Astrocyte (in vitro differentiated cells and primary cell): Measurements from ENCODE around the gene C9orf40. TPM values are rescaled to one million over a fixed set of nuclear protein-coding genes. Genes with fewer than 3 reads are reported as not detected.

Source experiments
- DNase-seq: peaks from one replicate; pipeline ENCODE4 v3.0.0-alpha.2; 2010; ENCODE audit warnings: low read depth
- FAIRE-seq: peaks from 2 replicates; lab custom pipeline; 2011; peaks lifted over from hg19 to GRCh38; lab: Jason Lieb, UNC
- H2AFZ ChIP-seq: 2 replicates; pipeline ENCODE4 v1.6.0; 2012; ENCODE audit warnings: low read depth, low read length, inconsistent platforms
- H3K27ac ChIP-seq: 2 replicates; pipeline ENCODE4 v1.5.1; 2011; ENCODE audit warnings: low read depth, low read length, inconsistent platforms
- H3K27me3 ChIP-seq: 2 replicates; pipeline ENCODE4 v1.6.0; 2011; ENCODE audit warnings: low read length, inconsistent platforms; ENCODE audit not compliant: insufficient read depth
- H3K36me3 ChIP-seq: 2 replicates; pipeline ENCODE4 v1.5.1; 2011; ENCODE audit warnings: low read length, inconsistent platforms; ENCODE audit not compliant: insufficient read depth
- H3K4me1 ChIP-seq: 2 replicates; pipeline ENCODE4 v1.5.1; 2011; ENCODE audit warnings: low read length, inconsistent platforms; ENCODE audit not compliant: insufficient read depth
- H3K4me2 ChIP-seq: 2 replicates; pipeline ENCODE4 v1.6.0; 2012; ENCODE audit warnings: low read length, inconsistent platforms
- H3K4me3 ChIP-seq: 2 replicates; pipeline ENCODE4 v1.5.1; 2011; ENCODE audit warnings: low read depth, mild to moderate bottlenecking, low read length, inconsistent platforms; ENCODE audit not compliant: insufficient read depth
- H3K79me2 ChIP-seq: 2 replicates; pipeline ENCODE4 v1.6.0; 2012; ENCODE audit warnings: mild to moderate bottlenecking, low read length, inconsistent platforms; ENCODE audit not compliant: insufficient read depth
- H3K9ac ChIP-seq: 2 replicates; pipeline ENCODE4 v1.6.0; 2012; ENCODE audit warnings: mild to moderate bottlenecking, low read length, inconsistent platforms
- H3K9me3 ChIP-seq: 2 replicates; pipeline ENCODE4 v1.5.1; 2012; ENCODE audit warnings: low read depth, mild to moderate bottlenecking, low read length, inconsistent platforms; ENCODE audit not compliant: insufficient read depth
- H4K20me1 ChIP-seq: 2 replicates; pipeline ENCODE4 v1.6.0; 2012; ENCODE audit warnings: low read length, inconsistent platforms; ENCODE audit not compliant: insufficient read depth
- H3K27ac Mint-ChIP-seq: one replicate; pipeline ENCODE4 v1.8.0; 2021; ENCODE audit warnings: mild to moderate bottlenecking, mixed read lengths; ENCODE audit not compliant: unreplicated experiment
- H3K27me3 Mint-ChIP-seq: one replicate; pipeline ENCODE4 v1.8.0; 2021; ENCODE audit warnings: low read depth, mixed read lengths; ENCODE audit not compliant: unreplicated experiment
- H3K36me3 Mint-ChIP-seq: one replicate; pipeline ENCODE4 v1.8.0; 2021; ENCODE audit warnings: low read depth, mixed read lengths; ENCODE audit not compliant: unreplicated experiment
- H3K4me1 Mint-ChIP-seq: one replicate; pipeline ENCODE4 v1.8.0; 2021; ENCODE audit warnings: low read depth, mixed read lengths; ENCODE audit not compliant: unreplicated experiment
- H3K4me3 Mint-ChIP-seq: one replicate; pipeline ENCODE4 v1.8.0; 2021; ENCODE audit warnings: mild to moderate bottlenecking, moderate library complexity, mixed read lengths; ENCODE audit not compliant: unreplicated experiment
- H3K9me3 Mint-ChIP-seq: one replicate; pipeline ENCODE4 v1.8.0; 2021; ENCODE audit warnings: mild to moderate bottlenecking, mixed read lengths; ENCODE audit not compliant: unreplicated experiment
- CTCF ChIP-seq: IDR thresholded peaks from 2 replicates; pipeline ENCODE4 v1.5.1; 2011; ENCODE audit warnings: low read depth, mild to moderate bottlenecking, inconsistent platforms, low read length, moderate library complexity; ENCODE audit not compliant: insufficient read depth
- EZH2 ChIP-seq: IDR thresholded peaks from 2 replicates; pipeline ENCODE4 v1.6.1; 2012; ENCODE audit warnings: mild to moderate bottlenecking, low read length, inconsistent platforms; ENCODE audit not compliant: insufficient read depth
- total RNA-seq: library from RNA; stranded (reverse); gene quantifications from 2 replicates; pipeline ENCODE4 v1.2.1, GENCODE V29; 2021

The C9orf40 gene
- total RNA-seq, 1 donor from 2014 or later = 5.4 TPM

GRCh38 chr9:74979844-74980243 lies 27.1 kb upstream of the C9orf40 start:
- no peak for DNase-seq
- H3K9me3 ChIP-seq = no peaks in the 10 kb centered on the region
- no peaks in the 10 kb centered on the region for H3K79me2 ChIP-seq
- H3K27me3 ChIP-seq = no peaks in the 10 kb centered on the region
- Mint-ChIP-seq H3K4me1 (no peaks in the 10 kb centered on the region), H3K4me3 (no peak overlapping the region), H3K9me3 (no peaks in the 10 kb centered on the region), H3K36me3 (peaks cover 10% of the 10 kb centered on the region), H3K27me3 (no peaks in the 10 kb centered on the region), H3K27ac (no peak overlapping the region)
- H3K27ac ChIP-seq = no peak overlapping the region
- H3K9ac ChIP-seq = no peak overlapping the region
- TF ChIP-seq EZH2 (no peak), CTCF (no peak)
- H3K4me1 ChIP-seq = no peaks in the 10 kb centered on the region
- no peaks in the 10 kb centered on the region for H4K20me1 ChIP-seq
- no peak for FAIRE-seq
- H3K4me3 ChIP-seq = no peak overlapping the region
- no peak overlapping the region for H3K4me2 ChIP-seq
- H2AFZ ChIP-seq = no peak overlapping the region
- no peaks in the 10 kb centered on the region for H3K36me3 ChIP-seq

- no peaks in the 10 kb centered on the region for H3K9me3 ChIP-seq
- no peak overlapping the region for H3K4me2 ChIP-seq
- Mint-ChIP-seq H3K4me3 (no peak overlapping the region), H3K27ac (no peak overlapping the region), H3K4me1 (no peaks in the 10 kb centered on the region), H3K27me3 (no peaks in the 10 kb centered on the region), H3K9me3 (peaks cover 3% of the 10 kb centered on the region), H3K36me3 (peaks cover 15% of the 10 kb centered on the region)
- no peaks in the 10 kb centered on the region for H3K36me3 ChIP-seq
- no peaks in the 10 kb centered on the region for H3K79me2 ChIP-seq
- H3K4me3 ChIP-seq = no peak overlapping the region
- no peaks in the 10 kb centered on the region for H3K4me1 ChIP-seq
- no peaks in the 10 kb centered on the region for H3K27me3 ChIP-seq
- DNase-seq (no peak), FAIRE-seq (no peak)
- no peak overlapping the region for H3K27ac ChIP-seq
- no peak overlapping the region for H2AFZ ChIP-seq
- H3K9ac ChIP-seq = no peak overlapping the region
- no peak for TF ChIP-seq CTCF
- TF ChIP-seq EZH2 = no peak
- H4K20me1 ChIP-seq = no peaks in the 10 kb centered on the region
These were observed 24.6 kb upstream of the C9orf40 start for GRCh38 chr9:74977287-74977686.

GRCh38 chr9:74975538-74975937 lies 22.8 kb upstream of the C9orf40 start:
- Histone ChIP-seq H3K36me3 (no peaks in the 10 kb centered on the region), H3K4me1 (no peaks in the 10 kb centered on the region), H3K4me3 (no peak overlapping the region), H3K4me2 (no peak overlapping the region), H3K9me3 (no peaks in the 10 kb centered on the region), H3K9ac (no peak overlapping the region), H3K27ac (no peak overlapping the region), H3K79me2 (no peaks in the 10 kb centered on the region), H3K27me3 (no peaks in the 10 kb centered on the region), H4K20me1 (no peaks in the 10 kb centered on the region), H2AFZ (no peak overlapping the region)
- TF ChIP-seq CTCF (no peak), EZH2 (no peak)
- no peak for DNase-seq
- H3K9me3 Mint-ChIP-seq = peaks cover 5% of the 10 kb centered on the region
- no peaks in the 10 kb centered on the region for H3K4me1 Mint-ChIP-seq
- H3K4me3 Mint-ChIP-seq = no peak overlapping the region
- no peak for FAIRE-seq
- peaks cover 15% of the 10 kb centered on the region for H3K36me3 Mint-ChIP-seq
- H3K27me3 Mint-ChIP-seq = no peaks in the 10 kb centered on the region
- H3K27ac Mint-ChIP-seq = no peak overlapping the region
